Lower leg skin (tissue), 3 donors: ENCODE measurements around the gene APBA3.

Source experiments
- POLR2A ChIP-seq, 2 donors: fragments of 450-650 bp; IDR thresholded peaks; one replicate each; pipeline ENCODE4 v1.6.1; 2016 to 2017; ENCODE audit warnings: antibody characterized with exemption in 2 of 2, mild to moderate bottlenecking in 1 of 2, moderate library complexity in 1 of 2
- TF ChIP-seq, protein P1 (sequence below), 3 donors: fragments of 450-650 bp; IDR thresholded peaks; one replicate each; pipeline ENCODE4 v1.5.1; 2016; ENCODE audit warnings: antibody characterized with exemption in 3 of 3, mild to moderate bottlenecking in 3 of 3, moderate library complexity in 2 of 3

DNA sequence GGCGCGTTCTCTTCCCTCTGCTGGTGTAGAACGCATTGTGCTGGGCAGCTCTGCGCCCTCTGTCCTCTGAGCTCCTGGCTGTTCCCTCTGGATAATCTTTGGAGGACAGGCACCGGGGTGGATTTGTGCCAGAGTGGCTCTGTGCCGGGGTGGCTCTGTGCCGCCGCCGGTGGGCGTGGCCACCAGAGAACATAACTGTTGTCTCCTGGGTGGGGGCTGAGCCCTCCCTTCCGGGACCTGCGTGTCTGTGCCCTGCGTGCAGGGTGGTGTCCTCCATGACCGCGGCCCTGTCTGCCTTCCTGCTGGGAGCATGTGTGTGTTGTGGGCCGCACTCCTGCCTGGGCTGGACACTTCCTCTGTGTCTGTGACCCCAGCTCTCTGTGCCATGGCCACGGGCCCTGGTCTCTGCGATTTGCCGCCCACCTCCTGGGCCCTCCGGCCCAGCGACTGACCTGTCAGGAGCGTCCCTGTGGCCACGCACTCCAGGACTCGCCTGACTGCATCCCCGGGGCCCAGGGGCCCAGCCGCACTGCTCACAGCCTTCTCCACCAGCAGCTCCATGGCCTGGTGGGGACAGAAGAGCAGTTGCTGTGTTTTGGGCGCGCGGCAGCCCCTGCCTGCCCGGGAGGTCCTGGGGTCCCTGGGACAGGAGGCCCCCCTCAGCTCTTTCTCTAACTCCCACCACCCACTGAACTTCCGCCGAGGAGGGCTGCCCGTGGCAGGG, 47.1 kb upstream of the APBA3 start:
- TF ChIP-seq, protein P1, sequence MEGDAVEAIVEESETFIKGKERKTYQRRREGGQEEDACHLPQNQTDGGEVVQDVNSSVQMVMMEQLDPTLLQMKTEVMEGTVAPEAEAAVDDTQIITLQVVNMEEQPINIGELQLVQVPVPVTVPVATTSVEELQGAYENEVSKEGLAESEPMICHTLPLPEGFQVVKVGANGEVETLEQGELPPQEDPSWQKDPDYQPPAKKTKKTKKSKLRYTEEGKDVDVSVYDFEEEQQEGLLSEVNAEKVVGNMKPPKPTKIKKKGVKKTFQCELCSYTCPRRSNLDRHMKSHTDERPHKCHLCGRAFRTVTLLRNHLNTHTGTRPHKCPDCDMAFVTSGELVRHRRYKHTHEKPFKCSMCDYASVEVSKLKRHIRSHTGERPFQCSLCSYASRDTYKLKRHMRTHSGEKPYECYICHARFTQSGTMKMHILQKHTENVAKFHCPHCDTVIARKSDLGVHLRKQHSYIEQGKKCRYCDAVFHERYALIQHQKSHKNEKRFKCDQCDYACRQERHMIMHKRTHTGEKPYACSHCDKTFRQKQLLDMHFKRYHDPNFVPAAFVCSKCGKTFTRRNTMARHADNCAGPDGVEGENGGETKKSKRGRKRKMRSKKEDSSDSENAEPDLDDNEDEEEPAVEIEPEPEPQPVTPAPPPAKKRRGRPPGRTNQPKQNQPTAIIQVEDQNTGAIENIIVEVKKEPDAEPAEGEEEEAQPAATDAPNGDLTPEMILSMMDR (IDR thresholded peaks at IDR 0.05) = no peak
- no peak for TF ChIP-seq POLR2A (IDR thresholded peaks at IDR 0.05)
